ENCODE data around the gene EXOC4. TPM values are rescaled to one million over a fixed set of nuclear protein-coding genes. Genes with fewer than 3 reads are reported as not detected.
"Not testable (repeated sequence)": the region's sequence is repeated elsewhere in the genome, so short reads cannot be mapped to it uniquely, and the experiment has no call there.

EXOC4 gene
- total RNA-seq, 1 experiment from 2014 or later = 62.4 TPM

- in situ Hi-C loops (cut with HindIII; ENCODE audit: low sequenced_read_pairs) = no loop called here
- no peak for DNase-seq (ENCODE audit: low spot score)
These were observed 370.8 kb downstream of the EXOC4 start for GRCh38 chr7:133623721-133624120.

GRCh38 chr7:133625046-133625445 lies 372.2 kb downstream of the EXOC4 start:
- in situ Hi-C loops (cut with HindIII; ENCODE audit: low sequenced_read_pairs) = no loop called here
- no peak for DNase-seq (ENCODE audit: low spot score)

GRCh38 chr7:133629701-133630100 lies 376.8 kb downstream of the EXOC4 start:
- in situ Hi-C loops (cut with HindIII; ENCODE audit: low sequenced_read_pairs) = no loop called here

GRCh38 chr7:133633055-133633454 lies 380.2 kb downstream of the EXOC4 start:
- no peak for DNase-seq (ENCODE audit: low spot score)
- in situ Hi-C loops (cut with HindIII; ENCODE audit: low sequenced_read_pairs) = no loop called here

More at GRCh38 chr7:133629701-133630100, 376.8 kb downstream of the EXOC4 start:
- no peak for DNase-seq (ENCODE audit: low spot score)

- no peak for DNase-seq (ENCODE audit: low spot score)
- in situ Hi-C loops (cut with HindIII; ENCODE audit: low sequenced_read_pairs) = no loop called here
These were observed 382.7 kb downstream of the EXOC4 start for GRCh38 chr7:133635541-133635940.

GRCh38 chr7:133638857-133639256 lies 386.0 kb downstream of the EXOC4 start:
- in situ Hi-C loops (cut with HindIII; ENCODE audit: low sequenced_read_pairs) = no loop called here
- no peak for DNase-seq (ENCODE audit: low spot score)

- in situ Hi-C loops (cut with HindIII; ENCODE audit: low sequenced_read_pairs) = no loop called here
- no peak for DNase-seq (ENCODE audit: low spot score)
These were observed 388.6 kb downstream of the EXOC4 start for GRCh38 chr7:133641436-133641835.

GRCh38 chr7:133642907-133643306 lies 390.0 kb downstream of the EXOC4 start:
- no peak for DNase-seq (ENCODE audit: low spot score)
- in situ Hi-C loops (cut with HindIII; ENCODE audit: low sequenced_read_pairs) = no loop called here

GRCh38 chr7:133643652-133644051 lies 390.8 kb downstream of the EXOC4 start:
- DNase-seq (ENCODE audit: low spot score); in situ Hi-C loops (cut with HindIII; ENCODE audit: low sequenced_read_pairs): not testable (repeated sequence)

- in situ Hi-C loops (cut with HindIII; ENCODE audit: low sequenced_read_pairs) = no loop called here
- no peak for DNase-seq (ENCODE audit: low spot score)
These were observed 393.1 kb downstream of the EXOC4 start for GRCh38 chr7:133645884-133646391.

GRCh38 chr7:133646472-133647315 lies 393.8 kb downstream of the EXOC4 start:
- DNase-seq (ENCODE audit: low spot score) = no peak
- in situ Hi-C loops (cut with HindIII; ENCODE audit: low sequenced_read_pairs) = no loop called here

- in situ Hi-C loops (cut with HindIII; ENCODE audit: low sequenced_read_pairs) = no loop called here
- no peak for DNase-seq (ENCODE audit: low spot score)
These were observed 396.7 kb downstream of the EXOC4 start for GRCh38 chr7:133649593-133649992.

- peak; percentile 11 for DNase-seq (ENCODE audit: low spot score)
- in situ Hi-C loops (cut with HindIII; ENCODE audit: low sequenced_read_pairs) = no loop called here
These were observed 397.2 kb downstream of the EXOC4 start for GRCh38 chr7:133650069-133650468.

- DNase-seq (ENCODE audit: low spot score) = no peak
- in situ Hi-C loops (cut with HindIII; ENCODE audit: low sequenced_read_pairs) = no loop called here
These were observed 397.8 kb downstream of the EXOC4 start for GRCh38 chr7:133650487-133651300.

- DNase-seq (ENCODE audit: low spot score) = no peak
These were observed 399.7 kb downstream of the EXOC4 start for GRCh38 chr7:133652547-133652946.

GRCh38 chr7:133654547-133654946 lies 401.7 kb downstream of the EXOC4 start:
- in situ Hi-C loops (cut with HindIII; ENCODE audit: low sequenced_read_pairs) = no loop called here

More at GRCh38 chr7:133652547-133652946, 399.7 kb downstream of the EXOC4 start:
- in situ Hi-C loops (cut with HindIII; ENCODE audit: low sequenced_read_pairs) = no loop called here

GRCh38 chr7:133662276-133662675 lies 409.4 kb downstream of the EXOC4 start:
- DNase-seq (ENCODE audit: low spot score) = no peak
- in situ Hi-C loops (cut with HindIII; ENCODE audit: low sequenced_read_pairs) = no loop called here

More at GRCh38 chr7:133654547-133654946, 401.7 kb downstream of the EXOC4 start:
- no peak for DNase-seq (ENCODE audit: low spot score)

- no peak for DNase-seq (ENCODE audit: low spot score)
- in situ Hi-C loops (cut with HindIII; ENCODE audit: low sequenced_read_pairs) = no loop called here
These were observed 410.0 kb downstream of the EXOC4 start for GRCh38 chr7:133662830-133663229.

- DNase-seq (ENCODE audit: low spot score) = no peak
- in situ Hi-C loops (cut with HindIII; ENCODE audit: low sequenced_read_pairs) = no loop called here
These were observed 411.6 kb downstream of the EXOC4 start for GRCh38 chr7:133664528-133664927.

Data from G401 (cell line).